PC-9 (cell line): ENCODE measurements around the gene MANEAL. TPM values are rescaled to one million over a fixed set of nuclear protein-coding genes. Genes with fewer than 3 reads are reported as not detected.

Source experiments
- BruUV-seq: library from RNA; stranded (reverse); fragments of 400-500 nt; replicated peaks from 2 replicates; lab custom pipeline; 2021; lab: Mats Ljungman, UMichigan
- CTCF ChIA-PET: fragments of 300-600 bp; sonication (Branson Sonifier 250); formaldehyde crosslinking; loops from one replicate; lab custom pipeline; 2022; ENCODE audit warnings: antibody characterized with exemption; lab: Charles Lee
- POLR2A ChIA-PET: fragments of 300-600 bp; sonication (Branson Sonifier 250); formaldehyde crosslinking; loops from one replicate; lab custom pipeline; 2022; ENCODE audit warnings: antibody characterized with exemption; ENCODE audit not compliant: unreplicated experiment; lab: Charles Lee
- DNase-seq, 2 experiments: peaks; one replicate each; pipeline versions ENCODE4 v3.0.0 to v3.0.0-alpha.2; 2015 to 2022; ENCODE audit warnings: mixed read lengths in 1 of 2
- H2AFZ ChIP-seq: fragments of 200-600 bp; sonication (generic); 2 replicates; pipeline ENCODE4 v1.8.1; 2017; ENCODE audit warnings: antibody characterized with exemption
- H3F3A ChIP-seq: fragments of 200-600 bp; sonication (generic); 2 replicates; pipeline ENCODE4 v1.8.1; 2017; ENCODE audit warnings: antibody characterized with exemption, mild to moderate bottlenecking, low read depth; ENCODE audit not compliant: insufficient read depth
- H3K27ac ChIP-seq: fragments of 200-600 bp; sonication (generic); 2 replicates; pipeline ENCODE4 v1.6.1; 2016; ENCODE audit warnings: mixed run types
- H3K27me3 ChIP-seq: fragments of 200-600 bp; sonication (generic); 2 replicates; pipeline ENCODE4 v1.6.1; 2016; ENCODE audit warnings: low read depth, mixed run types; ENCODE audit not compliant: insufficient read depth
- H3K36me3 ChIP-seq: fragments of 200-600 bp; sonication (generic); 2 replicates; pipeline ENCODE4 v1.6.1; 2016; ENCODE audit warnings: low read depth, mixed run types
- H3K4me1 ChIP-seq: fragments of 200-600 bp; sonication (generic); replicated peaks from 2 replicates; pipeline ENCODE4 v1.6.1; 2016; ENCODE audit warnings: mixed run types; ENCODE audit not compliant: insufficient read depth
- H3K4me2 ChIP-seq: fragments of 200-600 bp; sonication (generic); 2 replicates; pipeline ENCODE4 v1.6.1; 2017; ENCODE audit warnings: mixed run types
- H3K4me3 ChIP-seq: fragments of 200-600 bp; sonication (generic); 2 replicates; pipeline ENCODE4 v1.6.1; 2016; ENCODE audit warnings: mixed run types
- H3K79me2 ChIP-seq: fragments of 200-600 bp; sonication (generic); 2 replicates; pipeline ENCODE4 v1.6.1; 2017; ENCODE audit warnings: low read depth, mixed run types
- H3K9me2 ChIP-seq: fragments of 200-600 bp; sonication (generic); 2 replicates; pipeline ENCODE4 v1.8.1; 2017; ENCODE audit warnings: mild to moderate bottlenecking; ENCODE audit not compliant: insufficient read depth
- H3K9me3 ChIP-seq: fragments of 200-600 bp; sonication (generic); 2 replicates; pipeline ENCODE4 v1.8.1; 2016; ENCODE audit warnings: low read depth; ENCODE audit not compliant: insufficient read depth
- H4K20me1 ChIP-seq: fragments of 200-600 bp; sonication (generic); 2 replicates; pipeline ENCODE4 v1.8.1; 2017; ENCODE audit not compliant: insufficient read depth
- CTCF ChIP-seq: fragments of 200-600 bp; sonication (generic); conservative IDR thresholded peaks from 2 replicates; pipeline ENCODE4 v1.6.1; 2017; ENCODE audit warnings: mixed run types, antibody characterized with exemption, mild to moderate bottlenecking, moderate library complexity
- EZH2 ChIP-seq: fragments of 200-600 bp; sonication (generic); IDR thresholded peaks from 2 replicates; pipeline ENCODE4 v1.8.0; 2017; ENCODE audit warnings: antibody characterized with exemption, low read depth
- intact Hi-C: fragments of 100-400 bp; cut with micrococcal nuclease; formaldehyde crosslinking; loops from one replicate; pipeline ENCODE4 v1.10.0; 2022; ENCODE audit not compliant: unreplicated experiment
- total RNA-seq: library from RNA; stranded (reverse); gene quantifications from 2 replicates; pipeline ENCODE4 v1.2.3, GENCODE V29; 2021

Gene MANEAL
- total RNA-seq, 1 experiment from 2014 or later = 11.3 TPM

GRCh38 chr1:37836788-37837187 lies 43.1 kb downstream of the MANEAL start:
- no peak overlapping the region for H3K4me3 ChIP-seq
- H2AFZ ChIP-seq = no peak overlapping the region
- H3F3A ChIP-seq = no peaks in the 10 kb centered on the region
- CTCF ChIA-PET = no interaction called here
- H4K20me1 ChIP-seq = no peaks in the 10 kb centered on the region
- no peak for TF ChIP-seq CTCF
- TF ChIP-seq EZH2 = no peak
- peaks cover 39% of the 10 kb centered on the region for H3K36me3 ChIP-seq
- H3K9me2 ChIP-seq = no peaks in the 10 kb centered on the region
- no peak overlapping the region for H3K27ac ChIP-seq
- BruUV-seq = no TSS peak
- no peak overlapping the region for H3K4me2 ChIP-seq
- H3K9me3 ChIP-seq = no peaks in the 10 kb centered on the region
- POLR2A ChIA-PET = no interaction called here
- DNase-seq = no peak
- intact Hi-C loops = no loop called here
- H3K79me2 ChIP-seq = no peaks in the 10 kb centered on the region
- H3K4me1 ChIP-seq = no peaks in the 10 kb centered on the region
- no peaks in the 10 kb centered on the region for H3K27me3 ChIP-seq

- ChIA-PET POLR2A (no interaction called here), CTCF (interaction anchor here (0.5 kb wide), 1 partner anchor 31 kb away, joined by 4 read pairs; no protein-coding TSS in a partner anchor)
- no peak overlapping the region for H3K4me3 ChIP-seq
- BruUV-seq = no TSS peak
- peaks cover 11% of the 10 kb centered on the region for H3K79me2 ChIP-seq
- no peaks in the 10 kb centered on the region for H3K27me3 ChIP-seq
- H3K27ac ChIP-seq = no peak overlapping the region
- no peak for TF ChIP-seq CTCF
- no peak for TF ChIP-seq EZH2
- H3K4me2 ChIP-seq = no peak overlapping the region
- peaks cover 32% of the 10 kb centered on the region for H3K36me3 ChIP-seq
- DNase-seq = no peak
- no peaks in the 10 kb centered on the region for H4K20me1 ChIP-seq
- no peaks in the 10 kb centered on the region for H3K9me2 ChIP-seq
- intact Hi-C loops = no loop called here
- no peak overlapping the region for H2AFZ ChIP-seq
- H3K4me1 ChIP-seq = peaks cover 1% of the 10 kb centered on the region
- no peaks in the 10 kb centered on the region for H3F3A ChIP-seq
- no peaks in the 10 kb centered on the region for H3K9me3 ChIP-seq
Measured at GRCh38 chr1:37839676-37840075, 46.0 kb downstream of the MANEAL start.

GRCh38 chr1:37840711-37841110 lies 47.1 kb downstream of the MANEAL start:
- CTCF ChIA-PET = no interaction called here

More at GRCh38 chr1:37840711-37841110, 47.1 kb downstream of the MANEAL start:
- Histone ChIP-seq H3K4me3 (no peak overlapping the region), H3K9me3 (no peaks in the 10 kb centered on the region), H3K27ac (no peak overlapping the region), H3K4me2 (no peak overlapping the region), H3K36me3 (peaks cover 26% of the 10 kb centered on the region), H3F3A (no peaks in the 10 kb centered on the region), H3K27me3 (no peaks in the 10 kb centered on the region), H3K9me2 (no peaks in the 10 kb centered on the region), H4K20me1 (no peaks in the 10 kb centered on the region), H3K4me1 (peaks cover 11% of the 10 kb centered on the region), H3K79me2 (peaks cover 21% of the 10 kb centered on the region), H2AFZ (no peak overlapping the region)
- intact Hi-C loops = no loop called here
- no peak for DNase-seq
- POLR2A ChIA-PET = no interaction called here
- TF ChIP-seq EZH2 (no peak), CTCF (no peak)
- no TSS peak for BruUV-seq
